B cell (primary cell): ENCODE measurements around the gene NIPAL4.

Source experiments
- CTCF ChIP-seq: fragments of 200-600 bp; IDR thresholded peaks from one replicate; pipeline ENCODE4 v1.8.0; 2022; ENCODE audit warnings: antibody characterized with exemption, mild to moderate bottlenecking
- EZH2 ChIP-seq: IDR thresholded peaks from 2 replicates; pipeline ENCODE4 v1.6.1; 2012; ENCODE audit warnings: borderline replicate concordance, low read depth, mild to moderate bottlenecking, moderate library complexity, low read length; ENCODE audit not compliant: insufficient read depth, poor library complexity, severe bottlenecking

GRCh38 chr5:157478726-157479125 is 18.7 kb downstream of the NIPAL4 start:
- TF ChIP-seq CTCF (no peak), EZH2 (no peak)
